Right lobe of liver (tissue), 6 donors: ENCODE results near the gene AHDC1. TPM values are rescaled to one million over a fixed set of nuclear protein-coding genes. Genes with fewer than 3 reads are reported as not detected.

ENCODE experiments used
- ATAC-seq, 4 donors: fragments of 200-7000 bp; cut with Tn5 transposase; one replicate each; pipeline ENCODE4 v1.9.1; 2020; ENCODE audit warnings: mild to moderate bottlenecking in 4 of 4, moderate library complexity in 4 of 4
- DNase-seq, 3 donors: peaks; one replicate each; pipeline ENCODE4 v3.0.0-alpha.2; 2020
- H3K27ac ChIP-seq, 3 donors: fragments of 200-600 bp; one replicate each; pipeline ENCODE4 v1.8.0; 2022
- H3K27me3 ChIP-seq, 2 donors: fragments of 200-600 bp; one replicate each; pipeline ENCODE4 v1.8.0; 2022
- H3K36me3 ChIP-seq, 4 donors: fragments of 200-600 bp; sonication (generic) in 1 of 4; one replicate each; pipeline versions ENCODE4 v1.5.1 to v1.8.0; 2017 to 2022; ENCODE audit warnings: control low read depth in 1 of 4
- H3K4me1 ChIP-seq, 4 donors: fragments of 200-600 bp; sonication (generic) in 1 of 4; one replicate each; pipeline versions ENCODE4 v1.5.1 to v1.8.0; 2017 to 2022; ENCODE audit warnings: control low read depth in 1 of 4
- H3K4me3 ChIP-seq, 3 donors: fragments of 200-600 bp; one replicate each; pipeline ENCODE4 v1.8.0; 2022
- H3K9me3 ChIP-seq, 4 donors: fragments of 200-600 bp; sonication (generic) in 1 of 4; one replicate each; pipeline versions ENCODE4 v1.5.1 to v1.8.0; 2017 to 2022; ENCODE audit warnings: control low read depth in 1 of 4
- POLR2A ChIP-seq: fragments of 450-650 bp; IDR thresholded peaks from one replicate; pipeline ENCODE4 v1.6.1; 2017; ENCODE audit warnings: antibody characterized with exemption, mild to moderate bottlenecking
- WGBS: methylation state at CpG from one replicate; pipeline ENCODE4 v1.1.6; 2018; ENCODE audit warnings: low coverage, low lambda C conversion rate; ENCODE audit not compliant: insufficient coverage; ENCODE audit errors: missing lambda C conversion rate; 5-methylcytosine and 5-hydroxymethylcytosine counted together
- intact Hi-C, 2 donors: fragments of 100-400 bp; cut with DNase I; formaldehyde crosslinking; loops; one replicate each; pipeline versions ENCODE4 v1.11.2 to v1.14.1; 2022
- total RNA-seq, 6 experiments: library from RNA; depleted of rRNA in 2 of 6; stranded (reverse); fragments of >200 nt in 2 of 6; fragmentation: NEBNext Ultra II Directional in 3 of 6; extraction: Animal tissue kit (Norgen Biotek cat#: 25700) in 3 of 6; gene quantifications; one replicate each; pipeline versions ENCODE4 v1.1.0 to v1.2.4, GENCODE V29; 2016 to 2023
- TF ChIP-seq, protein P1 (sequence below), 4 donors: fragments of 200-600 bp in 3 of 4; fragments of 450-650 bp in 1 of 4; IDR thresholded peaks; one replicate each; pipeline versions ENCODE4 v1.5.1 to v1.8.0; 2016 to 2022; ENCODE audit warnings: antibody characterized with exemption in 4 of 4, mild to moderate bottlenecking in 2 of 4
- donor health status: DM: no; HTN: yes; CAD: no.
- donor health status: DM: no; HTN: no; CAD: no.
- donor health status: DM: no; HTN: no; CAD: no.
- donor health status: DM: no; HTN: yes; CAD: no.
- donor health status: DM: no; HTN: yes; CAD: no.

AHDC1 gene
- total RNA-seq, 6 experiments from 2014 or later, result 5.5 to 21.3 (median 10.9) TPM

DNA sequence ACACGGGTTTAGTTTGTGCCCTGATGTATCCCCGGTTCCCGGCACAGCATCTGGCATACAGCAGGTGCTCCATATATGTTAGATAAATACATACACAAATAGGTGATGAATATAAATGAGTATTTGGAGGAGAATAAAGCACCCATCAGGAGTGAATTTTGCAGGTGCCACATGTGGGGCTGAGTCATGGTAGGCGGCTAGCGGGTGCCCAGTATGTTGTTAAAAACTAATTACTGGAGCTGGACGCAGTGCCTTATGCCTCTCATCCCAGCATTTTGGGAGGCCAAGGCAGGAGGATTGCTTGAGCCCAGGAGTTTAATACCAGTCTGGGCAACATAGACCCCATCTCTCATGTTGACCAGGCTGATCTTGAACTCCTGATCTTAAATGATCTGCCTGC lies 97.2 kb downstream of the AHDC1 start:
- no peak overlapping the region for H3K4me3 ChIP-seq
- H3K27me3 ChIP-seq, result no peaks in the 10 kb centered on the region
- DNase-seq (no peak), ATAC-seq (no peak)
- no peaks in the 10 kb centered on the region for H3K9me3 ChIP-seq
- 67% methylated on average over 3 of the region's 6 CpGs for WGBS
- H3K27ac ChIP-seq, result no peak overlapping the region
- no peaks in the 10 kb centered on the region for H3K36me3 ChIP-seq
- intact Hi-C loops, result no loop called here
- no peak for TF ChIP-seq POLR2A
- TF ChIP-seq, protein P1, sequence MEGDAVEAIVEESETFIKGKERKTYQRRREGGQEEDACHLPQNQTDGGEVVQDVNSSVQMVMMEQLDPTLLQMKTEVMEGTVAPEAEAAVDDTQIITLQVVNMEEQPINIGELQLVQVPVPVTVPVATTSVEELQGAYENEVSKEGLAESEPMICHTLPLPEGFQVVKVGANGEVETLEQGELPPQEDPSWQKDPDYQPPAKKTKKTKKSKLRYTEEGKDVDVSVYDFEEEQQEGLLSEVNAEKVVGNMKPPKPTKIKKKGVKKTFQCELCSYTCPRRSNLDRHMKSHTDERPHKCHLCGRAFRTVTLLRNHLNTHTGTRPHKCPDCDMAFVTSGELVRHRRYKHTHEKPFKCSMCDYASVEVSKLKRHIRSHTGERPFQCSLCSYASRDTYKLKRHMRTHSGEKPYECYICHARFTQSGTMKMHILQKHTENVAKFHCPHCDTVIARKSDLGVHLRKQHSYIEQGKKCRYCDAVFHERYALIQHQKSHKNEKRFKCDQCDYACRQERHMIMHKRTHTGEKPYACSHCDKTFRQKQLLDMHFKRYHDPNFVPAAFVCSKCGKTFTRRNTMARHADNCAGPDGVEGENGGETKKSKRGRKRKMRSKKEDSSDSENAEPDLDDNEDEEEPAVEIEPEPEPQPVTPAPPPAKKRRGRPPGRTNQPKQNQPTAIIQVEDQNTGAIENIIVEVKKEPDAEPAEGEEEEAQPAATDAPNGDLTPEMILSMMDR (IDR thresholded peaks at IDR 0.05), result no peak
- H3K4me1 ChIP-seq, result no peaks in the 10 kb centered on the region

DNA sequence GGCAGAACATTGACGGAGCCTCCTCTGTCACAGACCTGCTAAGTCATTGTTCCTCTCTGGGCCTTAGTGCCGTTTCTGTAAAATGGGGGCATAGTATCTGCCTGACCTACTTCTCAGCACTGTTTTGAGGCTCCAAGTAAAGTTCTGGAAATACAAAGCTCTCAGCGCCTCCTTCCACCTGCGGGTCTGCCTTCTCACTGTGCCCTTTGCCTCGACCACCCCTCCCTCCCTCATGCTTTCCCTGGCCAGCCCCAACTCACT lies 98.6 kb downstream of the AHDC1 start:
- ATAC-seq (no peak), DNase-seq (no peak)
- H3K9me3 ChIP-seq, result no peaks in the 10 kb centered on the region
- H3K36me3 ChIP-seq, result no peaks in the 10 kb centered on the region
- H3K27ac ChIP-seq, result peak overlapping the region in 2 of 3 donors; percentile 40 to 57
- H3K4me3 ChIP-seq, result no peak overlapping the region
- intact Hi-C loops, result no loop called here
- H3K4me1 ChIP-seq, result no peaks in the 10 kb centered on the region
- WGBS, result 58% methylated on average over 5 of the region's 5 CpGs
- TF ChIP-seq, protein P1 (IDR thresholded peaks at IDR 0.05), result no peak
- TF ChIP-seq POLR2A, result no peak
- H3K27me3 ChIP-seq, result no peaks in the 10 kb centered on the region

DNA sequence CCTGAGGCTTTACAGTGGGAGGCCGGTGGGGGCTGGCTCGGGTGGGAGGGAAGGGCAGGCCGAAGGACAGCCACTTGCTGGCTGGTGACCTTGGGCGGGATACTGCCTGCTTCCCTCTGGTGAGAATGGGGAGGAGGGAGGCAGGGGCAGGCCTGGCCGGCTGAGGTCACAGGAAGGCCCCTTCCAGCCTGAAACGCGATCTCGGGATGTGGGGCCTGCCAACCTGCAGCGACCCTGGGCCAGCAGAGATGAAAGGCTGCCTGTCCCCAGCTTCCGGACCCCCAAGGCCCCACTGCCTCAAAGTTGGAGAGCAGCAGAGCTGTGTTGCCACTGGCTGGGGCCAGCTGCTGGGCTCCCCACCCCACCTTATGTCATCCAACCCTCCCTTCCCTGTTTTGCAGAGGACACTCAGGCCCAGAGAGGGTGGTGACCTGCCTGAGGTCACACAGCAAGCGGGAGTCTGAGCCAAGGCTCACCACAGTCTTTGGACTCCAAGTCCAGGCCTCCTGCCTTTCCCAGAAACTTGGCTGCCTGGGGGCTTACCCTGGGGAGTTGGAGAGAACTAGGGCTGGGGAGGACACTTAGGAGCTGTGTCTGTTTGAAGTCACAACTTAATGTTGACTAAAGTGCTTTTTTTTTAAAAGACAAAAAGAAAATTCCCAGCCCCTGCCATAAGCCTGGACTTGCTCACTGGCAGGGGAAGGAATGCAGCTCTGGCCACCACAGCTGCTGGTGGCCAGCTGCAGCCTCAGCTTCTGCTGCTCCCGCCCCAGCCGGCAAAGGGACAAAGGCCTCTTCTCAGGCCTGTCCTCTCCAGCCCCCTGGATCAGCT lies 99.1 kb downstream of the AHDC1 start:
- H3K36me3 ChIP-seq, result no peaks in the 10 kb centered on the region
- DNase-seq (peak in 2 of 3 donors; percentile 41 to 55), ATAC-seq (peak; percentile 67 to 82 (median 74))
- H3K4me1 ChIP-seq, result no peaks in the 10 kb centered on the region
- no peaks in the 10 kb centered on the region for H3K9me3 ChIP-seq
- TF ChIP-seq, protein P1 (IDR thresholded peaks at IDR 0.05), result no peak
- no peak for TF ChIP-seq POLR2A
- H3K27me3 ChIP-seq, result no peaks in the 10 kb centered on the region
- 50% methylated on average over 5 of the region's 13 CpGs for WGBS
- H3K27ac ChIP-seq, result peak overlapping the region; percentile 40 to 57 (median 53)
- no peak overlapping the region for H3K4me3 ChIP-seq
- intact Hi-C loops, result no loop called here

DNA sequence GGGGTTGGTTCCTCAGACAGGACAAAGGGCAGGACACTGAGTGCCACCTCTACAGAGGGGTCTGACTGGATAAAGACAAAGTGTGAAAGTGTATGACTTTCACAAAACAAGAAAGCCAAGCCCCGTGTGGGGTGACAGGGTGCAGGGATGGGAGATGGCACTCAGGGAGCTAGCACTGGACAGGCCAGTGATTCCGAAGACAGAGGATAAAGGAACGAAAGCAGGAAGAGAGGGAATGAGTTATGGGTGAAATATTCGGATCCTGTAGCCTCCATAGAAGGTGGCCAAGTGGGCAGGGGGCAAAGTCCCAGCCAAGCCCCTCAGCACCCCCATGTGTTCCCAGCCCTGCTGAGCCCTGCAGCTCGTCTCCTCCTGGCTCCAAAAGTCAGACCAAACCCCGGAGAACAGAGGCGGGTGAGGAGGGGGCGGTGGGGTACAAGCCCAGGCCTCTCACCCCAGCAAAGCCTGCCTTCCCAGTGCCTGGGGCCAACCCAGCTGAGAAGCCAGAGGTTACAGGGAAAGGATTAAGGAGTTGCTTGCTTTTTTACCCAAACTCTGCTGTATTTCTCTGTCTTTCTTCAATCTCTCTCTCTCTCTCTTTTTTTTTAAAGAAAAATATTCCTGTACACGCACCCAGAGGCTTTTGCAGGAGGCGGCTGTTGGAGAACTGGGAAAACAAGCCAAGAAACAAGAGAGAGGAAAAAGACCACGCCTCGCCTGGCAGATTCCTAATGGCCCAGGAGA lies 99.9 kb downstream of the AHDC1 start:
- peak in 1 of 3 donors; percentile 30 for DNase-seq
- no peaks in the 10 kb centered on the region for H3K36me3 ChIP-seq
- intact Hi-C loops, result no loop called here
- H3K4me3 ChIP-seq, result no peak overlapping the region
- no peaks in the 10 kb centered on the region for H3K4me1 ChIP-seq
- no peaks in the 10 kb centered on the region for H3K27me3 ChIP-seq
- peak in 1 of 4 donors; percentile 17 for ATAC-seq
- TF ChIP-seq, protein P1 (IDR thresholded peaks at IDR 0.05), result no peak
- no peak for TF ChIP-seq POLR2A
- no peaks in the 10 kb centered on the region for H3K9me3 ChIP-seq
- 61% methylated on average over 8 of the region's 12 CpGs for WGBS
- H3K27ac ChIP-seq, result peak overlapping the region in 2 of 3 donors; percentile 34 to 57
